ENCODE data around the gene BLOC1S4.
"Not testable (repeated sequence)": the region's sequence is repeated elsewhere in the genome, so short reads cannot be mapped to it uniquely, and the experiment has no call there.

BLOC1S4 gene

GRCh38 chr4:6716018-6716911 is at the start of gene BLOC1S4:
BLOC1S4 (plus strand) TSS chr4:6716174; CDS start chr4:6716210, 36 bp downstream.
- Histone ChIP-seq H3K9ac (ENCODE audit: insufficient read length) (peak within 1 kb of the TSS; percentile 74), H3K27ac (peak within 1 kb of the TSS; percentile 36; the same call in 1 of the 2 replicates), H3K9me3 (ENCODE audit: low read depth, low read length) (no peaks in the 10 kb centered on the region), H3K4me3 (peak within 1 kb of the TSS; percentile 86), H3K36me3 (ENCODE audit: insufficient read depth, low read length) (no peaks in the 10 kb centered on the region)
- TF ChIP-seq POLR2AphosphoS5 (IDR thresholded peaks at IDR 0.05; ENCODE audit: borderline replicate concordance, low read depth, low read length) (peak; percentile 83; the same call in 1 of the 2 replicates), EZH2 (IDR thresholded peaks at IDR 0.05) (no peak)
- DNase-seq (ENCODE audit: low read depth, low spot score), result no peak

GRCh38 chr4:6668391-6668790 is 47.6 kb upstream of the BLOC1S4 start:
- no peak for DNase-seq (ENCODE audit: low read depth, low spot score)
- Histone ChIP-seq H3K4me3 (no peak overlapping the region), H3K36me3 (ENCODE audit: insufficient read depth, low read length) (no peaks in the 10 kb centered on the region), H3K27ac (no peak overlapping the region), H3K9me3 (ENCODE audit: low read depth, low read length) (no peaks in the 10 kb centered on the region), H3K9ac (ENCODE audit: insufficient read length) (no peak overlapping the region)
- TF ChIP-seq POLR2AphosphoS5 (IDR thresholded peaks at IDR 0.05; ENCODE audit: borderline replicate concordance, low read depth, low read length) (no peak), FOXP2 (optimal IDR thresholded peaks at IDR 0.05; ENCODE audit: control extremely low read depth, extremely low read length, insufficient read depth) (no peak), EZH2 (IDR thresholded peaks at IDR 0.05) (no peak)

- H3K27ac ChIP-seq, result no peak overlapping the region
- no peak overlapping the region for H3K9ac ChIP-seq (ENCODE audit: insufficient read length)
Measured at GRCh38 chr4:6671648-6672047, 44.3 kb upstream of the BLOC1S4 start.

GRCh38 chr4:6672131-6672530 is 43.8 kb upstream of the BLOC1S4 start:
- no peaks in the 10 kb centered on the region; the same call in 1 of the 2 replicates for H3K36me3 ChIP-seq (ENCODE audit: insufficient read depth, low read length)
- H3K4me3 ChIP-seq, result no peak overlapping the region
- H3K9me3 ChIP-seq (ENCODE audit: low read depth, low read length), result no peaks in the 10 kb centered on the region
- TF ChIP-seq EZH2 (IDR thresholded peaks at IDR 0.05) (no peak), POLR2AphosphoS5 (IDR thresholded peaks at IDR 0.05; ENCODE audit: borderline replicate concordance, low read depth, low read length) (no peak), FOXP2 (optimal IDR thresholded peaks at IDR 0.05; ENCODE audit: control extremely low read depth, extremely low read length, insufficient read depth) (no peak)
- no peak for DNase-seq (ENCODE audit: low read depth, low spot score)
- no peak overlapping the region for H3K9ac ChIP-seq (ENCODE audit: insufficient read length)
- H3K27ac ChIP-seq, result no peak overlapping the region

More at GRCh38 chr4:6671648-6672047, 44.3 kb upstream of the BLOC1S4 start:
- Histone ChIP-seq H3K4me3 (no peak overlapping the region), H3K36me3 (ENCODE audit: insufficient read depth, low read length) (no peaks in the 10 kb centered on the region; the same call in 1 of the 2 replicates), H3K9me3 (ENCODE audit: low read depth, low read length) (no peaks in the 10 kb centered on the region)
- TF ChIP-seq EZH2 (IDR thresholded peaks at IDR 0.05), result no peak
- TF ChIP-seq FOXP2 (optimal IDR thresholded peaks at IDR 0.05; ENCODE audit: control extremely low read depth, extremely low read length, insufficient read depth), result no peak
- no peak for TF ChIP-seq POLR2AphosphoS5 (IDR thresholded peaks at IDR 0.05; ENCODE audit: borderline replicate concordance, low read depth, low read length)
- DNase-seq (ENCODE audit: low read depth, low spot score), result no peak

GRCh38 chr4:6672541-6673190 is 43.3 kb upstream of the BLOC1S4 start:
- DNase-seq (ENCODE audit: low read depth, low spot score); H3K27ac ChIP-seq; H3K4me3 ChIP-seq; H3K9ac ChIP-seq (ENCODE audit: insufficient read length); H3K9me3 ChIP-seq (ENCODE audit: low read depth, low read length); H3K36me3 ChIP-seq (ENCODE audit: insufficient read depth, low read length): not testable (repeated sequence)

- DNase-seq (ENCODE audit: low read depth, low spot score); H3K9me3 ChIP-seq (ENCODE audit: low read depth, low read length); H3K36me3 ChIP-seq (ENCODE audit: insufficient read depth, low read length): not testable (repeated sequence)
- peak overlapping the region; percentile 51 for H3K9ac ChIP-seq (ENCODE audit: insufficient read length)
- peak overlapping the region; percentile 81 for H3K4me3 ChIP-seq
- peak overlapping the region; percentile 74 for H3K27ac ChIP-seq
Measured at GRCh38 chr4:6673191-6673659, 42.7 kb upstream of the BLOC1S4 start.

- Histone ChIP-seq H3K36me3 (ENCODE audit: insufficient read depth, low read length) (no peaks in the 10 kb centered on the region; the same call in 1 of the 2 replicates), H3K4me3 (peak overlapping the region; percentile 81), H3K9ac (ENCODE audit: insufficient read length) (peak overlapping the region; percentile 80), H3K9me3 (ENCODE audit: low read depth, low read length) (no peaks in the 10 kb centered on the region), H3K27ac (peak overlapping the region; percentile 74)
- no peak for TF ChIP-seq FOXP2 (optimal IDR thresholded peaks at IDR 0.05; ENCODE audit: control extremely low read depth, extremely low read length, insufficient read depth)
- peak; percentile 64 for TF ChIP-seq POLR2AphosphoS5 (IDR thresholded peaks at IDR 0.05; ENCODE audit: borderline replicate concordance, low read depth, low read length)
- DNase-seq (ENCODE audit: low read depth, low spot score), result peak; percentile 47
Measured at GRCh38 chr4:6673660-6674499, 42.1 kb upstream of the BLOC1S4 start.

GRCh38 chr4:6674500-6675149 is 41.3 kb upstream of the BLOC1S4 start:
- DNase-seq (ENCODE audit: low read depth, low spot score), result no peak
- no peak overlapping the region for H3K27ac ChIP-seq
- H3K9ac ChIP-seq (ENCODE audit: insufficient read length), result peak overlapping the region; percentile 80
- no peak for TF ChIP-seq POLR2AphosphoS5 (IDR thresholded peaks at IDR 0.05; ENCODE audit: borderline replicate concordance, low read depth, low read length)
- no peak for TF ChIP-seq FOXP2 (optimal IDR thresholded peaks at IDR 0.05; ENCODE audit: control extremely low read depth, extremely low read length, insufficient read depth)
- TF ChIP-seq EZH2 (IDR thresholded peaks at IDR 0.05), result no peak
- no peaks in the 10 kb centered on the region; the same call in 1 of the 2 replicates for H3K36me3 ChIP-seq (ENCODE audit: insufficient read depth, low read length)
- no peaks in the 10 kb centered on the region for H3K9me3 ChIP-seq (ENCODE audit: low read depth, low read length)
- peak overlapping the region; percentile 81 for H3K4me3 ChIP-seq

Data from SK-N-MC (cell line).